Central memory CD8-positive, alpha-beta T cell (primary cell): ENCODE data around the gene PAGE4.

ENCODE experiments used
- ATAC-seq: fragments of 150-1000 bp; cut with Tn5 transposase; replicated peaks from 2 replicates; pipeline ENCODE4 v1.10.0; 2022; ENCODE audit warnings: mild to moderate bottlenecking, moderate FRiP score, moderate number of reproducible peaks; ENCODE audit not compliant: poor library complexity, severe bottlenecking; ENCODE audit errors: extremely low read depth
- DNase-seq, 2 donors: peaks; one replicate each; pipeline ENCODE4 v3.0.0; 2021; ENCODE audit warnings: low spot score in 2 of 2
- H3K27ac Mint-ChIP-seq: one replicate; pipeline ENCODE4 v1.8.0; 2022; ENCODE audit warnings: low read depth, mild to moderate bottlenecking, moderate library complexity, mixed read lengths
- H3K27me3 Mint-ChIP-seq: one replicate; pipeline ENCODE4 v1.8.0; 2022; ENCODE audit warnings: mixed read lengths
- H3K36me3 Mint-ChIP-seq: one replicate; pipeline ENCODE4 v1.8.0; 2022; ENCODE audit warnings: mild to moderate bottlenecking, moderate library complexity, mixed read lengths; ENCODE audit not compliant: insufficient read depth
- H3K4me1 Mint-ChIP-seq: one replicate; pipeline ENCODE4 v1.8.0; 2022; ENCODE audit warnings: mixed read lengths
- H3K4me3 Mint-ChIP-seq: one replicate; pipeline ENCODE4 v1.8.0; 2022; ENCODE audit warnings: mild to moderate bottlenecking, moderate library complexity, mixed read lengths
- H3K9me3 Mint-ChIP-seq: one replicate; pipeline ENCODE4 v1.8.0; 2022; ENCODE audit warnings: mixed read lengths

PAGE4 gene

DNA sequence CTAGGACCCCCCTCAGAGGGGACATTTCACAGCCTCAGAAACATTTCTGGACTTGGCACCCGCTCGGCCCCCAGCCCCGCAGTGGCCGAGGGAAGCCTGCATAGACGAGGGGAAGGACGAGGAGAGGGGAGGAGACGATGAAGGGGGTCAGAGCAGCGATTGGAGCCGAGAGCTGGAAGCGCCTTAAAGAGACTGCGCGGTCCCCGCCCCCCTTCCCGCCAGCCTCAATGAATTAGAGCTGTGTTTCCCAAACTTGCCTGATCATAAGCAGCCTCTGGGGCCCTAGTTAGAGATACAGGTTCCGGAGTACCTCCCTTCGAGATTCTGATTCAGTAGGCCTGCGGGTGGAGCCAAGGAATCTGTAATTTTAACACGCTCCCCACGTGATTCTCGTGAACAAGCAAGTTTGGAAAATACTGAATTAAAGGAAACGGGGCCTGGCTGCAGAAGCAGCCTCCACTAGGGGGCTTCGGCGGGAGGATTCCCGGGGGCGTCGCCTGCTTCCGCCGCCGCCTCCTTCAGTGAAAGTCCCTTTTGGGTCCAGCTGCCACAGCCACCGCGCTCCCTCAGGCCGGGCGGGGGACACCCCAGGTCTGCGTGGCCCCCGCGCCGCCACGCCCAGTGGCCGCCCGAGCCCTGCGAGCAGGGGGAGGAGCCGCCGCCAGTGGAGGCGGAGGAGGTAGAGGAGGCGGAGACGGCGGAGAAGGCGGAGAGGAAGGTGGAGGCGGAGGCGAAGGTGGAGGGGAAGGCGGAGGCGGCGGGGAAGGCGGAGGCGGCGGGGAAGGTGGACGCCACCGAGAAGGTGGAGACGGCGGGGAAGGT, 49.9 kb downstream of the PAGE4 start, which contains the start of gene USP27X:
Gene USP27X (plus strand): TSS at position 651 of the 822 bp plus-strand sequence. CDS start 824 bp downstream, outside the sequence.
- Mint-ChIP-seq H3K4me3 (peak within 1 kb of the TSS; percentile 74), H3K4me1 (peaks cover 12% of the 10 kb centered on the region), H3K36me3 (no peaks in the 10 kb centered on the region), H3K27me3 (no peaks in the 10 kb centered on the region), H3K9me3 (no peaks in the 10 kb centered on the region), H3K27ac (no peak within 1 kb of the TSS)
- DNase-seq, result peak; percentile 57 to 70
- peak; percentile 92 for ATAC-seq

DNA sequence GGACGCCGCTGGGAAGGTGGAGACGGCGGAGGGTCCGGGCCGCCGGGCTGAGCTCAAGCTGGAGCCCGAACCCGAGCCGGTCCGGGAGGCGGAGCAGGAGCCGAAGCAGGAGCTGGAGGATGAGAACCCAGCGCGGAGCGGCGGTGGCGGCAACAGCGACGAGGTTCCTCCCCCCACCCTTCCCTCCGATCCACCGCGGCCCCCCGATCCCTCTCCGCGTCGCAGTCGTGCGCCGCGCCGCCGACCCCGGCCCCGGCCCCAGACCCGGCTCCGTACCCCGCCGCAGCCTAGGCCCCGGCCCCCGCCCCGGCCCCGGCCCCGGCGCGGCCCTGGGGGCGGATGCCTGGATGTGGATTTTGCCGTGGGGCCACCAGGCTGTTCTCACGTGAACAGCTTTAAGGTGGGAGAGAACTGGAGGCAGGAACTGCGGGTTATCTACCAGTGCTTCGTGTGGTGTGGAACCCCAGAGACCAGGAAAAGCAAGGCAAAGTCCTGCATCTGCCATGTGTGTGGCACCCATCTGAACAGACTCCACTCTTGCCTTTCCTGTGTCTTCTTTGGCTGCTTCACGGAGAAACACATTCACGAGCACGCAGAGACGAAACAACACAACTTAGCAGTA, 50.7 kb downstream of the PAGE4 start:
- Mint-ChIP-seq H3K4me1 (peaks cover 16% of the 10 kb centered on the region), H3K36me3 (no peaks in the 10 kb centered on the region), H3K27ac (no peak overlapping the region), H3K9me3 (no peaks in the 10 kb centered on the region), H3K4me3 (peak overlapping the region; percentile 74), H3K27me3 (no peaks in the 10 kb centered on the region)
- peak; percentile 7 for ATAC-seq
- DNase-seq, result no peak

DNA sequence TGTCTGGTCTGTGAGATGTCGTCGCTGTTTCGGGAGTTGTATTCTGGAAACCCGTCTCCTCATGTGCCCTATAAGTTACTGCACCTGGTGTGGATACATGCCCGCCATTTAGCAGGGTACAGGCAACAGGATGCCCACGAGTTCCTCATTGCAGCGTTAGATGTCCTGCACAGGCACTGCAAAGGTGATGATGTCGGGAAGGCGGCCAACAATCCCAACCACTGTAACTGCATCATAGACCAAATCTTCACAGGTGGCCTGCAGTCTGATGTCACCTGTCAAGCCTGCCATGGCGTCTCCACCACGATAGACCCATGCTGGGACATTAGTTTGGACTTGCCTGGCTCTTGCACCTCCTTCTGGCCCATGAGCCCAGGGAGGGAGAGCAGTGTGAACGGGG, 51.6 kb downstream of the PAGE4 start:
- no peak overlapping the region for H3K4me3 Mint-ChIP-seq
- ATAC-seq (no peak), DNase-seq (no peak)
- H3K9me3 Mint-ChIP-seq, result no peaks in the 10 kb centered on the region
- H3K27me3 Mint-ChIP-seq, result no peaks in the 10 kb centered on the region
- H3K27ac Mint-ChIP-seq, result no peak overlapping the region
- peaks cover 16% of the 10 kb centered on the region for H3K4me1 Mint-ChIP-seq
- no peaks in the 10 kb centered on the region for H3K36me3 Mint-ChIP-seq
